BJ (cell line): ENCODE results near the gene NPPC. TPM values are rescaled to one million over a fixed set of nuclear protein-coding genes. Genes with fewer than 3 reads are reported as not detected.
"Not testable (repeated sequence)": the region's sequence is repeated elsewhere in the genome, so short reads cannot be mapped to it uniquely, and the experiment has no call there.

ENCODE experiments used
- CTCF ChIA-PET: fragments of 350-600 bp; formaldehyde crosslinking; extraction: SDS; loops from one replicate; lab custom pipeline; 2021; ENCODE audit warnings: antibody characterized with exemption, inconsistent platforms; lab: Yijun Ruan, JAX
- POLR2A ChIA-PET: fragments of 300-600 bp; sonication (Branson Sonifier 250); formaldehyde crosslinking; extraction: SDS; loops from one replicate; lab custom pipeline; 2021; ENCODE audit warnings: antibody characterized with exemption; lab: Charles Lee
- DNase-seq: peaks from one replicate; pipeline ENCODE4 v3.0.0-alpha.2; 2011; ENCODE audit warnings: low read depth
- H3K27me3 ChIP-seq: 2 replicates; pipeline ENCODE4 v1.6.0; 2011; ENCODE audit warnings: low read length; ENCODE audit not compliant: control insufficient read depth, insufficient read depth
- H3K36me3 ChIP-seq: 2 replicates; pipeline ENCODE4 v1.5.1; 2011; ENCODE audit warnings: low read length; ENCODE audit not compliant: control insufficient read depth, insufficient read depth
- H3K4me3 ChIP-seq: 2 replicates; pipeline ENCODE4 v1.5.1; 2011; ENCODE audit warnings: low read depth, mild to moderate bottlenecking, control low read depth, low read length
- polyA plus RNA-seq: library from polyadenylated mRNA; depleted of rRNA; stranded (reverse); fragments of >200 nt; gene quantifications from 2 replicates; pipeline ENCODE4 v1.2.3, GENCODE V29; 2011
- TF ChIP-seq, protein P1 (sequence below): IDR thresholded peaks from 2 replicates; pipeline ENCODE4 v1.5.1; 2011; ENCODE audit warnings: low read depth, mild to moderate bottlenecking, control low read depth, inconsistent platforms, low read length, moderate library complexity; ENCODE audit not compliant: insufficient read depth

The NPPC gene
- polyA plus RNA-seq, 1 experiment = not detected

DNA sequence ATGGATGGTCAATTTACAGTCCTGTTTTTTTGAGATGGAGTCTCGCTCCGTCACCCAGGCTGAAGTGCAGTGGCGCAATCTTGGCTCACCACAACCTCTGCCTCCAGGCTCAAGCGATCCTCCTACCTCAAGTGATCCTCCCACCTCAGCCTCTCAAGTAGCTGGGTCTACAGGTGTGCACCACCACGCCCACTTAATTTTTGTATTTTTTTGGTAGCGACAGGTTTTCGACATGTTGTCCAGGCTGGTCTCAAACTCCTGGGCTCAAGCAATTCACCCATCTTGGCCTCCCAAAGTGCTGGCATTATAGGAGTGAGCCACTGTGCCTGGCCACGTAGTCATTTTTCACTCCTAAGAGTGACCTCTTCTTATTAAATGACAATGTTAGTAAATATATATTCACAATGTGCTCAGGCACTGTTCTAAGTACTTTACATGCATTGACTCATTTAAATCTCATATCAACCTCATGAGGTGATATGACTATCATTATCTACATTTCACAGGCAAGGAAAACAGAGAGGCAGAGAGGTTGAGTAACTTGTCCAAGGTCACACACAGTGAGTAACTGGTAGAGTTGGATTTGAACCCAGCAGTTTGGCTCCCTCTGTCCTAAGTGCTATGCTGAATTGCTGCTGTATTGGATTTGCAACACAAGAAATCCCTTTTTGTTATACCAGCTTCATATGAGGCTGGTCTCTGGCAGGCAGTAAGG is 29.7 kb upstream of the NPPC start:
- H3K36me3 ChIP-seq = no peaks in the 10 kb centered on the region
- H3K27me3 ChIP-seq = peaks cover 3% of the 10 kb centered on the region
- no peak overlapping the region for H3K4me3 ChIP-seq
- DNase-seq = no peak
- POLR2A ChIA-PET = no interaction called here
- CTCF ChIA-PET = no interaction called here
- TF ChIP-seq, protein P1, sequence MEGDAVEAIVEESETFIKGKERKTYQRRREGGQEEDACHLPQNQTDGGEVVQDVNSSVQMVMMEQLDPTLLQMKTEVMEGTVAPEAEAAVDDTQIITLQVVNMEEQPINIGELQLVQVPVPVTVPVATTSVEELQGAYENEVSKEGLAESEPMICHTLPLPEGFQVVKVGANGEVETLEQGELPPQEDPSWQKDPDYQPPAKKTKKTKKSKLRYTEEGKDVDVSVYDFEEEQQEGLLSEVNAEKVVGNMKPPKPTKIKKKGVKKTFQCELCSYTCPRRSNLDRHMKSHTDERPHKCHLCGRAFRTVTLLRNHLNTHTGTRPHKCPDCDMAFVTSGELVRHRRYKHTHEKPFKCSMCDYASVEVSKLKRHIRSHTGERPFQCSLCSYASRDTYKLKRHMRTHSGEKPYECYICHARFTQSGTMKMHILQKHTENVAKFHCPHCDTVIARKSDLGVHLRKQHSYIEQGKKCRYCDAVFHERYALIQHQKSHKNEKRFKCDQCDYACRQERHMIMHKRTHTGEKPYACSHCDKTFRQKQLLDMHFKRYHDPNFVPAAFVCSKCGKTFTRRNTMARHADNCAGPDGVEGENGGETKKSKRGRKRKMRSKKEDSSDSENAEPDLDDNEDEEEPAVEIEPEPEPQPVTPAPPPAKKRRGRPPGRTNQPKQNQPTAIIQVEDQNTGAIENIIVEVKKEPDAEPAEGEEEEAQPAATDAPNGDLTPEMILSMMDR = no peak

GRCh38 chr2:231951452-231952035 is 25.3 kb upstream of the NPPC start:
- no peaks in the 10 kb centered on the region for H3K36me3 ChIP-seq
- POLR2A ChIA-PET = no interaction called here
- CTCF ChIA-PET = no interaction called here
- peaks cover 3% of the 10 kb centered on the region for H3K27me3 ChIP-seq
- DNase-seq = no peak
- H3K4me3 ChIP-seq = no peak overlapping the region
- TF ChIP-seq, protein P1 = no peak

DNA sequence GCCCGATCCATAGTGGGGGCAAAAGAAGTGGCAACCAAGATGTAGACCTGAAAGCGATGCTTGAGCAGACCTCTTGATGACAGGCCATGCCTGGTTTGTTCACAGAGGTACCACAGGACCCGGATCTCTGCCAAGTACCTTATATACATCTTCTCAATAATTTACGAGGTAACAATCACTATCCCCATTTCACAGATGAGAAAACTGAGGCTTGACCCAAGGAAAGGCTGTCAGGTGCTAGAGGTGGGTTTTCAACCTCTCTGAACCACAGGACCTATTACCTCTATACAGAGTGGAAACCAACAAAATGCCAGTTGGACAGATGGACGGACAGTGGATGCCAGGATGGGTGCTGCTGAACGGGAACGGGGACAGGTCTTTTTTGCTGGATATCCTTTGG is 21.5 kb upstream of the NPPC start:
- ChIA-PET CTCF (interaction anchor here (1.0 kb wide), 1 partner anchor 47 kb away, joined by 5 read pairs; no protein-coding TSS in a partner anchor), POLR2A (no interaction called here)
- H3K36me3 ChIP-seq = no peaks in the 10 kb centered on the region
- no peak overlapping the region for H3K4me3 ChIP-seq
- DNase-seq = no peak
- no peaks in the 10 kb centered on the region; the same call in 1 of the 2 replicates for H3K27me3 ChIP-seq
- TF ChIP-seq, protein P1 = no peak

GRCh38 chr2:231947112-231947511 is 20.9 kb upstream of the NPPC start:
- H3K4me3 ChIP-seq, POLR2A ChIA-PET, CTCF ChIA-PET, H3K36me3 ChIP-seq, DNase-seq, H3K27me3 ChIP-seq: not testable (repeated sequence)

GRCh38 chr2:231946241-231946814 is 20.1 kb upstream of the NPPC start:
- ChIA-PET POLR2A (no interaction called here), CTCF (interaction anchor here (0.9 to 1.0 kb wide), 2 partner anchors 346 to 369 kb away, joined by 3 read pairs; no protein-coding TSS in a partner anchor)
- no peaks in the 10 kb centered on the region for H3K36me3 ChIP-seq
- TF ChIP-seq, protein P1 = no peak
- DNase-seq = no peak
- no peak overlapping the region for H3K4me3 ChIP-seq
- no peaks in the 10 kb centered on the region; the same call in 1 of the 2 replicates for H3K27me3 ChIP-seq
